GM19239 (cell line): ENCODE data around the gene UBE2H.
"Not testable (repeated sequence)": the region's sequence is repeated elsewhere in the genome, so short reads cannot be mapped to it uniquely, and the experiment has no call there.

ENCODE experiments used
- DNase-seq: peaks from one replicate; pipeline ENCODE4 v3.0.0; 2011; ENCODE audit warnings: low spot score; ENCODE audit not compliant: insufficient read length
- FAIRE-seq: peaks from 2 replicates; lab custom pipeline; 2011; peaks lifted over from hg19 to GRCh38; lab: Jason Lieb, UNC

The UBE2H gene

GRCh38 chr7:129853661-129854268 is 99.0 kb downstream of the UBE2H start:
- DNase-seq (no peak), FAIRE-seq (no peak)

- DNase-seq: no peak
- no peak for FAIRE-seq
Observed at GRCh38 chr7:129851809-129852208, 101.0 kb downstream of the UBE2H start.

- DNase-seq (no peak), FAIRE-seq (no peak)
Observed at GRCh38 chr7:129851174-129851573, 101.6 kb downstream of the UBE2H start.

DNA sequence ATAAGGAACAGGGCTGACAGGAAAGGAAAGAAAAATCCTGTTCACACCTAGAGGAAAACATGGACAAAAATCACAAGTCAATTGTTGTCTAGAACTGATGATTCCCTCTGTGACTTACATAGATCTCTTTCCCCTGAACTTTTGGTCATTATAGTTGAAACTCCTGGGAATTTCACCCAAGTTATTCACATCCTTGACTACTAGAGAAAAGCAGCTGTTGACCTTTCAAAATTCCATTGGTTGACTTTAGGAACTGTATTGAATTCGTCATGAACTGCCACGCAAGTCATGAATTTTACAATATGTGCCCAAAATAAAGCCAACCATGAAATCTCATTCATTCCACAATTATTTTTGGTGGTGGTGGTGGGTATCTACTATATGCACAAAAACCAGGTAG is 104.3 kb downstream of the UBE2H start:
- FAIRE-seq: no peak
- DNase-seq: no peak

DNA sequence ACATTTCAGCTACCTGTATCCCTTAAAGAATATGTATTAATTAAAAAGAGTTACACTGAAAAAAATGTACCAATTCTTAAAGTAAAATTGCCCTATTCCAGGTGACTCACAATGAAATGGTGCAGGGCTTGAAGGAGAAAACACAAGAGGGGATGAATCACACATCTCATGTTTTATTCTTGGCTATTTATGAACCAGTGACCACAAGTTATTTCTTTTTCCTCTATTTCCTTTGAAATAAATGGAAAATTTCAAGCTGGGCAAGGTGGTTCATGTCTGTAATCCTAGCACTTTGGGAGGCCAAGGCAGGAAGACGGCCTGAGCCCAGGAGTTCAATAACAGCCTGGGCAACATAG is 106.8 kb downstream of the UBE2H start:
- no peak for DNase-seq
- FAIRE-seq: no peak

- no peak for DNase-seq
- FAIRE-seq: no peak
Observed at GRCh38 chr7:129845178-129845971, 107.4 kb downstream of the UBE2H start.

DNA sequence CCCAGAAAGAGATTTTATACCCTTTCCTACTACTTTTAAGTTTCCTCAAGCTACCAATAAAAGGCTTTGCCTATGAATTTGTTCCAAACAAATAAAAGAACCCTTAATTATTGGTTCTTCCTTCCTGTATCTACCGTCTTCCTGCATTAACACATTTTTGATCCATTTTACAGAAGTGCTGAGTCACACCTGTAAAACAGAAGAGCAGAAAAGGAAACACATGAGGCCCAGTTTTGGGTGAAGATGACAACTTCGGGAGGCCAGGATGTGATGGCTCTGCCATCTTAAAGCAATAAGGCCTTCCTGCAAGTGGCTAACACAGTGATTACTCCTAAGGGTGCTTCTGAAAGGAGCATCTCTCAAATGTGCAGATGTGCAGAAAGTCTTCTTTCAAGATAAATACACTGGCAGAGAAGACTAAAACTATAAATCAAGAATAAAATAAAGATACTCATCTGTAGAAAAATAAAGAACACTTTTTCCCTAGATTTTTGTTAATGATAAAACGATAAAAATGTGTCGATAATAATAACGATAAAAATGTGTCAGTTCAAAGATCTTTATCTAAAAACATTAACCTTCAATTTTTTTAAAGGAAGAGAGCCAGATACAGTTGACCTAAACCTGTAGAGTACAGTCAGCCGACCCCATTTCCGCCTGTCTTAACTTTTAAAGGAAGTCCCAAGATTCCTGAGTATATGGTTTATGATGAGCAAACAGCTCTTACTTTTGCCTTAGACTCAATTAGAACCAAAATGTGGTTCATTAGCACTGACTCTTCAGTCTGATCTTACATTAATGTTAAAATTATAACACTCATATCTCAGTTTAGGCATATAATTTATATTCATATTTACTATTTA is 108.6 kb downstream of the UBE2H start:
- DNase-seq (no peak), FAIRE-seq (no peak)

- FAIRE-seq (no peak), DNase-seq (no peak)
Observed at GRCh38 chr7:129843365-129843898, 109.3 kb downstream of the UBE2H start.

- no peak for FAIRE-seq
Observed at GRCh38 chr7:129841465-129841864, 111.3 kb downstream of the UBE2H start.

GRCh38 chr7:129840757-129841156 is 112.0 kb downstream of the UBE2H start:
- no peak for FAIRE-seq
- no peak for DNase-seq

More at GRCh38 chr7:129841465-129841864, 111.3 kb downstream of the UBE2H start:
- DNase-seq: no peak

- DNase-seq (no peak), FAIRE-seq (no peak)
Observed at GRCh38 chr7:129836983-129837382, 115.8 kb downstream of the UBE2H start.

- DNase-seq: no peak
Observed at GRCh38 chr7:129835569-129835968, 117.2 kb downstream of the UBE2H start.

DNA sequence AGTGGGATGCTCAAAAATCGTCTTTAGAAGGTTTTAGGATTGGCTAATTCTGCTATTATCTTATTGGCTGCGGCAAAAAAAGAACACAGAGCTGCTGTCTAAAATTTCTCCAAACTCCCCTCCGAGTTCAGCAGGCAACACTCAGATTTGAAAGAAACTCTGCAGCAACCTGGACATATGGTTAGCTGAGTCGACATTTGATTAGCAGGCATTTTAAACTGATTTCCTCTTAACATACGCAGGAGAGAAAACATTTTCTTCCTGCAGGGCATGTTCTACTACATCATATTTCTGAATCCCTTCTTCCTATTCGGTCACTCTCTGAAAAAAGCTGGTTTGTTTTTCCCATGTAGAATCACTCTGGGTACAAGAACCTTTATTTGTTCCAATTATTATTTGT is 119.4 kb downstream of the UBE2H start:
- not testable (repeated sequence) for DNase-seq, FAIRE-seq

More at GRCh38 chr7:129835569-129835968, 117.2 kb downstream of the UBE2H start:
- no peak for FAIRE-seq

DNA sequence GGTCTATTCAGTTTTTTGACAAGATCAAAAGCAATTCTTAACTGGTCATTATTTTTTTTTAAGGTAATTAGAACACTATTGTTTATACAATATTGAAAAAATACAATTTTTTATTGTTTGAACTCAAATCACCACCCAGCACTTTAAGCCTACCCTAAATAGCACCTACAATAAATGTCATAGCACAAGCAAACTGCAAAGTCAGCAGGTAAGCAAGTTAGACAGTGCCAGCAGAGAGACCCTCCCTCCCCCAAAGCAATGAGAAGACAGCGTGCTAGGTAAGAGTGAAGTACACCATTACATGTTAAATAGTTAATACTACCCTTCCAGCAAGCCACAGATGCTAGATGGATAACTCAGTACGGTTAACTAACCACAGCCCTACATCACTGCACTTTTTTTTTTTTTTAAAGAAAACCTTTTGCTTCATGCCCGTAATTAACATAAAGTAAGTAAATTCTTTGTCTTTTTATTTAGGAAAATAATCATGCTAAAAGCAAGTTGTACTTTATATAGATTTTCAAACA is 120.0 kb downstream of the UBE2H start:
- DNase-seq (no peak), FAIRE-seq (no peak)

DNA sequence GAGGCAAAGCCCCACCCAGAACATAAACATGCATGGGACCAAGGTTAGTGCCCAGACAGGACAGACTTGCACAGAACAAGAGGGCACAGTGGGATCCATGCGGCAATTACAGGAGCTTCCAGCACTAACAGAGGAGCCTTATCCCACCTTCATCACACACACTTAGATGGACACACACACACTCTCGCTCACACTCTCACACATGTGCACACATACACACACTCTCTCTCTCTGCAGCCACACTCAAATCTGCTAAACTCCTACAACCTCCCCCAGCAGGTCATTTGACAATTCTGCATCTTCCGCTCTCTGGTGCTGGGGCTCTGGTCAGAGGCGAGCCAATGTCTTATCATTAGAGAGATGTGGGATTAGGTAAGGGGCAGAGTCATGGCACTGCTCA is 120.5 kb downstream of the UBE2H start:
- DNase-seq: no peak
- no peak for FAIRE-seq

DNA sequence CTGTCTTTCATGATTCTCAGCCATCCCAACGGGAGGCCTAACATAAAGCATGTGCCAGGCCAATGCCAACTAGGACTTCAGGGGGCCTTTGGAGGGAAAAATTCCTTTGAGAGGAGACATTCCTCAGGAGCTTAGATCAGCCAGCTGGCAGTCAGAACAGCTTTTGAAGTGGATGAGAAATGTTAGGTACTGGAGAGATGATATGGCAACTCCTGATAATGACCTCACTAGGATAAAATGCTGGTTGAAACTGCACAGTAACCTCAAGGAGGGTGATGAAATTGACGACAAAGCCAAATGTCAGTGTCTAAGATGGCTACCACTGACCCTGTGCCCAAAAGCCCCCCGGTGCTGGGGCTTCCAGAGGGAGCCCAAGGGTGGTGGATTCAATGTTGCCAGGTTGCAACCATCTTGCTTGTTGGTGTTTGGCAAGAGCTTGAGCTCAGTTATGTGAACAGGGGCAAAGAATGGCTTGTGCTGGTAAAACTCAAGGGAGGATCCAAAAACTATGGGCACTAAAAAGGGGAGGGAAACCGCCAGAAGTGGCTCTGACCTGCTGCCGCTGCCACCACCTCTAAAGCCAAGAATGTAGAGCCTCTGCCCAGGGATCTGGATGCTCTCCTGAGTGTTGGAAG is 121.2 kb downstream of the UBE2H start:
- DNase-seq: no peak
- no peak for FAIRE-seq

DNA sequence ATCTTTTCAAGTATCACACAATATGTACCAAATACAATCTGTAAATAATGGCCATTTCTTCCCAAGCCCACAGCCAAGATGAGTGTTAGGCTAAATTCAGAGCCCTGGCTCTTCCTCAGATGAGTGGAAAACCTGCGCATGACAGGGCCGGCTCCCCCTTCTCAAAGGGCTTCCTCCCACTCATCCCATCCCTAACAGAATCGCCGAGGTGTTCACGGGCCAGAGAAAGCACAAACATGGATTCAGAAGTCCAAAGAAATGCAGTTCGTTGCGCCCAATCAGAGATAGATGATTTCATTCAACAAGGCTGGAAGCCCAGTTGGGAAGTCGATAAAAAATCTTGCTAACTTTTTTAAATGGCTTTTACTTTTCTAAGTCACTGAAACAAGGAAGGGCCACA is 121.8 kb downstream of the UBE2H start:
- no peak for FAIRE-seq
- DNase-seq: no peak

DNA sequence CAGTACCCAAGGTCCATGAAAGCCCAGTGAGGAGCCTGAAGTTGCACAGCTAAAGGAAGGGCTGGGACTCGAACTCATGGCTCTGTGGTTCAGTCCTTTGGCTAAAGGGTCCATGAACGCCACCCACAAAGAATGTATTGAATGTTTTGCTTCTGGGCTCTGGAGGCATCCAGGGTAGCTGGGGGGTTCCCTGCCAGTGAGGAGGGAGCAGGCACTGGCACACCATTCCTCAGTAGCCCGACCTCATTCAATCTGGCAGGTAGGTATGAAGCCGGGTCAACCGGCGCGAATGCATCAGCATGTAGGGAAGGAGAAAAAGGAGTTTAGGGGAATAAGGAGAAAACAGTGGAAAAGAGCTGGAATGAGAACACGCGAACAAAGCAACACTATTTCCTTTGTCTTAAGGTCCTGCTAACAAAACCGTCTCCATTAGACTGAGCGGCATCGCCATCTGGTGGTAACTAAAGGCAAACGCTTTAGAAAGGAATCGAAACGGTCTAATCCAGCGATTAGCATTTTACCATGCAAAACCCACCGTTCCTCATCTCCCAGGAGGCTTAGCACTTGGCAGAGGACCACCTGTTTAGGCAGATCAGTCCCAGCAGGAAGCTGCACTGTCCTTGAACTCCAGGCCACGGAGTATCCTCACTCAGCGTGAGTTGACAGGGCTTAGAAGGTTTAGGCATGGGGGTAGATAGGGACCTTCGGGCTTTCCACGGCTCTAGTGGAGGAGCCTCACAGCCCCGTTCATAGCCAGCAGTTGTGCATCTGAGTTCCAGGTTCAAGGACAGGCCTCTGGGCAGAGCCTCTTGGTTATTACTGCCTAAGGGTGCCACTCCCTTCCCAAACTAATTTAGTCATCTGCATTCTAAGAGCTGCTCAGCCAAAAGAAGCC is 122.8 kb downstream of the UBE2H start:
- FAIRE-seq (peak; percentile 78), DNase-seq (peak; percentile 24)
